PC-3 (cell line): ENCODE data around the gene ENAH. TPM values are rescaled to one million over a fixed set of nuclear protein-coding genes. Genes with fewer than 3 reads are reported as not detected.
"Not testable (repeated sequence)": the region's sequence is repeated elsewhere in the genome, so short reads cannot be mapped to it uniquely, and the experiment has no call there.

Experiments used
- ATAC-seq: fragments of 200-7000 bp; cut with Tn5 transposase; 2 replicates; pipeline ENCODE4 v1.9.1; 2020; ENCODE audit warnings: mild to moderate bottlenecking, moderate library complexity
- BruUV-seq: library from RNA; stranded (reverse); fragments of 400-500 nt; replicated peaks from 2 replicates; lab custom pipeline; 2021; lab: Mats Ljungman, UMichigan
- CTCF ChIA-PET: fragments of 300-600 bp; sonication (Branson Sonifier 250); formaldehyde crosslinking; loops from one replicate; lab custom pipeline; 2022; ENCODE audit warnings: antibody characterized with exemption; lab: Charles Lee
- POLR2A ChIA-PET: fragments of 300-600 bp; sonication (Branson Sonifier 250); formaldehyde crosslinking; loops from one replicate; lab custom pipeline; 2022; ENCODE audit warnings: antibody characterized with exemption; ENCODE audit not compliant: unreplicated experiment; lab: Charles Lee
- DNase-seq: peaks from one replicate; pipeline ENCODE4 v3.0.0-alpha.2; 2015
- H2AFZ ChIP-seq: fragments of 300-600 bp; sonication (generic); 2 replicates; pipeline ENCODE4 v1.6.0; 2016; ENCODE audit warnings: antibody characterized with exemption, low read length
- H3F3A ChIP-seq: fragments of 300-600 bp; sonication (generic); one replicate; pipeline ENCODE4 v1.6.0; 2017; ENCODE audit warnings: antibody characterized with exemption, low read length, control low read depth, mild to moderate bottlenecking; ENCODE audit not compliant: unreplicated experiment
- H3K27ac ChIP-seq: fragments of 300-600 bp; sonication (generic); 2 replicates; pipeline ENCODE4 v1.5.1; 2016; ENCODE audit warnings: mild to moderate bottlenecking, low read length
- H3K27me3 ChIP-seq: fragments of 300-600 bp; sonication (generic); 2 replicates; pipeline ENCODE4 v1.6.1; 2016; ENCODE audit warnings: low read length, mixed read lengths
- H3K36me3 ChIP-seq: fragments of 300-600 bp; sonication (generic); 2 replicates; pipeline ENCODE4 v1.6.1; 2016; ENCODE audit warnings: low read depth, mixed run types, low read length, mixed read lengths
- H3K4me1 ChIP-seq: fragments of 300-600 bp; sonication (generic); 2 replicates; pipeline ENCODE4 v1.5.1; 2016; ENCODE audit warnings: low read length; ENCODE audit not compliant: insufficient read depth
- H3K4me2 ChIP-seq: fragments of 300-600 bp; sonication (generic); 2 replicates; pipeline ENCODE4 v1.6.0; 2016; ENCODE audit warnings: low read length
- H3K4me3 ChIP-seq: fragments of 300-600 bp; sonication (generic); 2 replicates; pipeline ENCODE4 v1.5.1; 2016; ENCODE audit warnings: mild to moderate bottlenecking, low read length, mixed read lengths
- H3K79me2 ChIP-seq: fragments of 300-600 bp; sonication (generic); 2 replicates; pipeline ENCODE4 v1.6.1; 2017; ENCODE audit warnings: low read length, mixed read lengths
- H3K9ac ChIP-seq: fragments of 300-600 bp; sonication (generic); 2 replicates; pipeline ENCODE4 v1.6.0; 2016; ENCODE audit warnings: mild to moderate bottlenecking, low read length
- H3K9me2 ChIP-seq: fragments of 300-600 bp; sonication (generic); replicated peaks from 2 replicates; pipeline ENCODE4 v1.6.1; 2016; ENCODE audit warnings: mixed run types, low read length, mixed read lengths
- H3K9me3 ChIP-seq: fragments of 300-600 bp; sonication (generic); 2 replicates; pipeline ENCODE4 v1.6.1; 2016; ENCODE audit warnings: low read length, mixed read lengths
- H4K20me1 ChIP-seq: fragments of 300-600 bp; sonication (generic); 2 replicates; pipeline ENCODE4 v1.6.1; 2016; ENCODE audit warnings: low read length, mixed read lengths
- CTCF ChIP-seq: fragments of 300-600 bp; sonication (generic); conservative IDR thresholded peaks from 2 replicates; pipeline ENCODE4 v1.5.1; 2017; ENCODE audit warnings: antibody characterized with exemption, low read depth, mild to moderate bottlenecking, low read length
- EZH2 ChIP-seq: fragments of 300-600 bp; sonication (generic); IDR thresholded peaks from one replicate; pipeline ENCODE4 v1.6.1; 2017; ENCODE audit warnings: antibody characterized with exemption, mild to moderate bottlenecking, low read length; ENCODE audit not compliant: unreplicated experiment
- EZH2phosphoT487 ChIP-seq: fragments of 300-600 bp; sonication (generic); IDR thresholded peaks from 2 replicates; pipeline ENCODE4 v1.6.1; 2018; ENCODE audit warnings: mild to moderate bottlenecking, antibody characterized with exemption, low read length, borderline replicate concordance
- intact Hi-C: fragments of 100-400 bp; cut with micrococcal nuclease; formaldehyde crosslinking; loops from 2 replicates; pipeline ENCODE4 v1.9.0; 2023
- total RNA-seq: library from RNA; depleted of rRNA; stranded (reverse); fragments of >200 nt; gene quantifications from 2 replicates; pipeline ENCODE4 v1.2.3, GENCODE V29; 2014

The ENAH gene
- total RNA-seq, 1 experiment from 2014 or later: 96.6 TPM

GRCh38 chr1:225700164-225700821, 47.4 kb upstream of the ENAH start:
- intact Hi-C loops: loop anchor here (1.0 to 5.0 kb wide), 6 partner anchors 37 to 223 kb away; no protein-coding TSS in a partner anchor
- ChIA-PET CTCF (interaction anchor here (0.6 to 3.0 kb wide), 6 partner anchors 45 to 218 kb away, joined by 3 to 21 read pairs (median 4); partner anchors contain the start of genes ENAH and SRP9), POLR2A (interaction anchor here (0.5 to 1.4 kb wide), 7 partner anchors 45 to 334 kb away, joined by 3 to 17 read pairs (median 3); no protein-coding TSS in a partner anchor)
- Histone ChIP-seq H3K4me2 (peak overlapping the region; percentile 73), H3K79me2 (no peaks in the 10 kb centered on the region), H3K4me3 (peak overlapping the region; percentile 48), H2AFZ (peak overlapping the region; percentile 40), H3K36me3 (no peaks in the 10 kb centered on the region), H3K9me2 (no peaks in the 10 kb centered on the region), H3F3A (no peaks in the 10 kb centered on the region), H3K4me1 (peaks cover 37% of the 10 kb centered on the region), H3K9me3 (no peaks in the 10 kb centered on the region), H4K20me1 (no peaks in the 10 kb centered on the region), H3K9ac (peak overlapping the region; percentile 41), H3K27ac (peak overlapping the region; percentile 80), H3K27me3 (no peaks in the 10 kb centered on the region)
- DNase-seq (peak; percentile 99), ATAC-seq (peak; percentile 87)
- TF ChIP-seq CTCF (no peak), EZH2phosphoT487 (peak; percentile 84), EZH2 (no peak)
- no TSS peak for BruUV-seq

GRCh38 chr1:225699336-225699735, 46.4 kb upstream of the ENAH start:
- no peak for ATAC-seq
- DNase-seq: peak; percentile 52
- intact Hi-C loops: no loop called here
- CTCF ChIA-PET: interaction anchor here (1.0 to 3.0 kb wide), 3 partner anchors 73 to 217 kb away, joined by 3 to 21 read pairs (median 4); partner anchors contain the start of gene SRP9
- Histone ChIP-seq H3K27me3 (no peaks in the 10 kb centered on the region), H3K9me2 (no peaks in the 10 kb centered on the region), H3K9me3 (no peaks in the 10 kb centered on the region), H3K9ac (peak overlapping the region; percentile 41), H3K4me2 (peak overlapping the region; percentile 73), H3K27ac (peak overlapping the region; percentile 80), H3F3A (no peaks in the 10 kb centered on the region), H3K79me2 (no peaks in the 10 kb centered on the region), H3K4me1 (peaks cover 41% of the 10 kb centered on the region), H2AFZ (0 out of 2 replicates have a peak overlapping the region, but pooled peaks have one; percentile 40), H3K36me3 (no peaks in the 10 kb centered on the region), H4K20me1 (no peaks in the 10 kb centered on the region), H3K4me3 (peak overlapping the region; percentile 48)
- POLR2A ChIA-PET: no interaction called here
- BruUV-seq: no TSS peak
- TF ChIP-seq EZH2phosphoT487 (no peak), CTCF (no peak), EZH2 (no peak)

GRCh38 chr1:225698194-225698593, 45.3 kb upstream of the ENAH start:
- BruUV-seq, CTCF ChIA-PET, DNase-seq, H3K4me2 ChIP-seq, POLR2A ChIA-PET, H3K27ac ChIP-seq, H3F3A ChIP-seq, H4K20me1 ChIP-seq, H2AFZ ChIP-seq, H3K9me2 ChIP-seq, H3K9me3 ChIP-seq, H3K9ac ChIP-seq, H3K79me2 ChIP-seq, H3K4me3 ChIP-seq, intact Hi-C loops, ATAC-seq, H3K27me3 ChIP-seq, H3K36me3 ChIP-seq: not testable (repeated sequence)
- peaks cover 41% of the 10 kb centered on the region for H3K4me1 ChIP-seq
